Measurements from ENCODE around the gene DNAH5.

GRCh38 chr5:13934921-13935320, 9.6 kb downstream of the DNAH5 start:
- TF ChIP-seq CTCF (IDR thresholded peaks at IDR 0.05) (no peak), EZH2 (IDR thresholded peaks at IDR 0.05; ENCODE audit: borderline replicate concordance, insufficient read depth, low read depth, low read length, poor library complexity, severe bottlenecking) (no peak)
